Measurements from ENCODE around the gene C1orf116. TPM values are rescaled to one million over a fixed set of nuclear protein-coding genes. Genes with fewer than 3 reads are reported as not detected.

Gene C1orf116
- total RNA-seq, 1 donor from 2014 or later = 0.04 TPM

DNA sequence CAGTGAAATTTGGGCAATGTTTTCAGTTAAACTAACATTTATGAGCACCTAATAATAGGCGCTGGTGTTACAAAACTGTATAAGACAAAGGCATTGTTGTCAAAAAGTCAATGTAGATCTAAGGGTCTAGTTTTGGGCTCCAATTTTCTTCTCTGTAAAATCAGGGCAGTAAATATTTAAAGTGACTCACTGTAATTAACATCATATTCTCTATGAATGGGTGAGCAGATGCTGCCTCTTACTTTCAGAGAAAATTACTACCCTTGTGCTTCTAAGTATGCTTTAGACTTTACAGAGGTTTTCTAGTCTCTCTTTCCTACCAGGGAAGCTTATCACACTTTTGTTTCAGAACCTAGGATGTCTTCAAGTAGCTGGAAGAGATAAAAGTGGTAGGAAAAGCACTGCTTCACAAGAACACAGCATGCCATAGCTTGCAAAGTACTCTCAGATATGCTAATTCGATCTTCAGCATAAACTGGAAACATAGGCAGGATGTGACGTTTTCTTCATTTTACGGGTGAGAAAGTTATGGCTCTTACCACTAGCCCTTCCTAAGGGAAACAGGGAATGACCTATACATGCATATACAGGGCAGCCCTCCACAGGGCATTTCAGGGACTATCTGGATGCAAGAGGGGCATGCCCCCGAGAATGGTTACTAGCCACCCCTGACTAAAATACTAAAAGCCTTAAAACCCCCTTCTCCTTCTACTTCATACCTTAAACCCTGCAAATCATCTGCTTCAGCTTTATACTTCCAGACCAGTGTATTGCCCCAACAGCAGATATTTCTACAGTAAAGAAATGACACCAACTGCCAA lies 2.6 kb downstream of the C1orf116 start:
- Histone ChIP-seq H2AFZ (replicated peaks) (no peak overlapping the region), H3F3A (ENCODE audit: low read depth) (no peaks in the 10 kb centered on the region), H3K9ac (no peak overlapping the region), H3K4me1 (peaks cover 24% of the 10 kb centered on the region), H3K36me3 (no peaks in the 10 kb centered on the region), H3K79me2 (ENCODE audit: low read depth) (no peaks in the 10 kb centered on the region), H3K27me3 (no peaks in the 10 kb centered on the region), H3K4me3 (no peak overlapping the region), H3K4me2 (no peak overlapping the region), H4K20me1 (ENCODE audit: low read depth) (no peaks in the 10 kb centered on the region), H3K9me3 (ENCODE audit: low read depth) (no peaks in the 10 kb centered on the region), H3K27ac (no peak overlapping the region)
- DNase-seq (ENCODE audit: low spot score) = no peak
- Mint-ChIP-seq H3K9me3 (no peaks in the 10 kb centered on the region), H3K27me3 (ENCODE audit: insufficient read depth, low read depth) (peaks cover 6% of the 10 kb centered on the region), H3K4me1 (peaks cover 16% of the 10 kb centered on the region), H3K36me3 (no peaks in the 10 kb centered on the region), H3K4me3 (no peak overlapping the region), H3K27ac (no peak overlapping the region)
- TF ChIP-seq EZH2phosphoT487 (IDR thresholded peaks at IDR 0.05) (no peak), EZH2 (IDR thresholded peaks at IDR 0.05) (no peak), CTCF (IDR thresholded peaks at IDR 0.05) (no peak)

DNA sequence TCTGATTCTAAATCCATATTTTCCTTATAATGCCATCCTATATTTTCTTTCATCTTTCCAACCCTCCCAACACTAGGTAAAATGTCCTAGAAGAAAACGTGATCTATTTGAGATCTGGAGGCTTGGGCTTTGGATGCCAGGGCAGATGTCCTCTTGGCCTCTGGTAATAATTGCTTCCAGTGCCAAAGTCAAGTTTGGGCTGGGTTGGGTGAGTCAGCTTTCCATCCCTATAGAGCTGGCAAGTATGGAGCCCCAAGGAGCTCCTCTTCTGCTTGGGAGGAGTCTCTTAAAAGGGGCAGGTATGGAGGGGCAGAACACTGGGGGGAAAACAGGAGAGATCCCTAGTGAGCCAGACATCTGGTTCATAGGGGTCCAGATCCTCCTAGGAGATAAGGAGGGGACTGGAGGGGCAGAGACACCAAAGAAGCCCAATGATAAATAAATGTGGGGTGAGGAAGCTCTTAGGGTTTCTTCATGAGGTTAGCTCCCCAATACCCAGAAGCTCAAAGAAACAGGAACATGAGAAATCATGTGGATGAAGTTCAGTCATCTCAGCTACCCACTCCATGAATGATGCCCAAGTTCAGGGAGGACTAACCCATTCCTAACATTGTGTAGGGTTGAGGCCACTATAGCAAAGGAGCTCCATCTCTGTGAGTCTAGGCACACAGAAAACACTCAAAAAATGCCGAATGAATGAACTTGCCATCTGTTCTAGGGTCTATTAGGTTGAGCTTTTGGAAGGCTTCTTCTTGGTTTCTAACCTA lies 3.5 kb downstream of the C1orf116 start:
- H3K27ac ChIP-seq = no peak overlapping the region
- TF ChIP-seq EZH2 (IDR thresholded peaks at IDR 0.05) (no peak), CTCF (IDR thresholded peaks at IDR 0.05) (no peak), EZH2phosphoT487 (IDR thresholded peaks at IDR 0.05) (no peak)
- H3K4me3 ChIP-seq = no peak overlapping the region
- no peak overlapping the region for H3K9ac ChIP-seq
- Mint-ChIP-seq H3K27me3 (ENCODE audit: insufficient read depth, low read depth) (peaks cover 6% of the 10 kb centered on the region), H3K4me3 (no peak overlapping the region), H3K27ac (no peak overlapping the region), H3K4me1 (peaks cover 21% of the 10 kb centered on the region), H3K9me3 (no peaks in the 10 kb centered on the region), H3K36me3 (no peaks in the 10 kb centered on the region)
- H3K4me1 ChIP-seq = peaks cover 25% of the 10 kb centered on the region
- H3K4me2 ChIP-seq = no peak overlapping the region
- H3K79me2 ChIP-seq (ENCODE audit: low read depth) = no peaks in the 10 kb centered on the region
- no peaks in the 10 kb centered on the region for H3K9me3 ChIP-seq (ENCODE audit: low read depth)
- no peaks in the 10 kb centered on the region for H4K20me1 ChIP-seq (ENCODE audit: low read depth)
- no peaks in the 10 kb centered on the region for H3K36me3 ChIP-seq
- no peak overlapping the region for H2AFZ ChIP-seq (replicated peaks)
- no peaks in the 10 kb centered on the region for H3K27me3 ChIP-seq
- no peaks in the 10 kb centered on the region for H3F3A ChIP-seq (ENCODE audit: low read depth)
- DNase-seq (ENCODE audit: low spot score) = no peak

DNA sequence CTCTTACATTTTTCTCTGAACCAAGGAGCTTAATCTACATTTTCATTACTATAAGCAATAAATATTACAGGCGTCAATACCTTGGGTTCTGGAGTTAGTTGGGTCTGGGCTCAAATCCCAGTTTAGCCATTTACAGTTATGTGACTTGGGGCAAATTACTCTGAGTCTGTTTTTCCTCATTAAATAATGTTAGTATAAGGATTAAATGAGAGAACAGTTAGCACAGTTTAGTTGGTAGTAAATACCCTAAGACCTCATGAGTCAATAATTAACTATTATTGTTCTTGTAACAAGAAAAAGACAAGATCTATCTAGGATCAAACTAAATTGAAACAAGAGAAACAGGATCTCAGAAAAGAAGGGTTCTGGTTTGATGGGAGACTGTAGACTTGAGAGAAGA lies 4.6 kb downstream of the C1orf116 start:
- no peaks in the 10 kb centered on the region for H3K36me3 Mint-ChIP-seq
- H3K27me3 Mint-ChIP-seq (ENCODE audit: insufficient read depth, low read depth) = peaks cover 6% of the 10 kb centered on the region
- H3K4me1 ChIP-seq = peaks cover 15% of the 10 kb centered on the region
- H3K36me3 ChIP-seq = no peaks in the 10 kb centered on the region
- no peak overlapping the region for H3K4me3 ChIP-seq
- DNase-seq (ENCODE audit: low spot score) = no peak
- H3F3A ChIP-seq (ENCODE audit: low read depth) = no peaks in the 10 kb centered on the region
- no peak overlapping the region for H3K4me3 Mint-ChIP-seq
- H3K4me1 Mint-ChIP-seq = peaks cover 19% of the 10 kb centered on the region
- no peak overlapping the region for H3K27ac ChIP-seq
- H3K27me3 ChIP-seq = no peaks in the 10 kb centered on the region
- H3K79me2 ChIP-seq (ENCODE audit: low read depth) = no peaks in the 10 kb centered on the region
- H3K9ac ChIP-seq = no peak overlapping the region
- no peak overlapping the region for H3K27ac Mint-ChIP-seq
- no peak overlapping the region for H3K4me2 ChIP-seq
- no peaks in the 10 kb centered on the region for H3K9me3 Mint-ChIP-seq
- TF ChIP-seq CTCF (IDR thresholded peaks at IDR 0.05) (no peak), EZH2 (IDR thresholded peaks at IDR 0.05) (no peak), EZH2phosphoT487 (IDR thresholded peaks at IDR 0.05) (no peak)
- no peaks in the 10 kb centered on the region for H3K9me3 ChIP-seq (ENCODE audit: low read depth)
- H4K20me1 ChIP-seq (ENCODE audit: low read depth) = no peaks in the 10 kb centered on the region
- H2AFZ ChIP-seq (replicated peaks) = no peak overlapping the region

Measured in neural progenitor cell (in vitro differentiated cells).